Transverse colon (tissue), 3 donors: ENCODE data around the gene SEPTIN3.

Source experiments
- EP300 ChIP-seq: sonication (generic); formaldehyde crosslinking; IDR thresholded peaks from one replicate; pipeline ENCODE4 v1.6.1; 2017; ENCODE audit warnings: antibody characterized with exemption, low read depth
- POLR2A ChIP-seq: fragments of 450-650 bp; IDR thresholded peaks from one replicate; pipeline ENCODE4 v1.6.1; 2016; ENCODE audit warnings: antibody characterized with exemption, mild to moderate bottlenecking, moderate library complexity
- POLR2AphosphoS5 ChIP-seq, 3 donors: sonication (generic); formaldehyde crosslinking; IDR thresholded peaks; one replicate each; pipeline ENCODE4 v1.6.1; 2016; ENCODE audit warnings: antibody characterized with exemption in 3 of 3

GRCh38 chr22:41970601-41971000, 1.4 kb downstream of the SEPTIN3 start:
- TF ChIP-seq POLR2A (no peak), POLR2AphosphoS5 (IDR thresholded peaks at IDR 0.05) (no peak), EP300 (no peak)
